SH-SY5Y (cell line): Measurements from ENCODE around the gene CLSTN2.

Experiments
- GATA2 ChIP-seq: IDR thresholded peaks from 2 replicates; pipeline ENCODE4 v1.6.1; 2011; ENCODE audit warnings: mild to moderate bottlenecking, low read depth, low read length
- GATA3 ChIP-seq: IDR thresholded peaks from 2 replicates; pipeline ENCODE4 v1.6.1; 2011; ENCODE audit warnings: low read depth, mild to moderate bottlenecking, low read length, moderate library complexity

GRCh38 chr3:140276703-140277102, 341.7 kb downstream of the CLSTN2 start:
- TF ChIP-seq GATA2 (no peak), GATA3 (no peak)
